Measurements from ENCODE around the gene SRSF6. TPM values are rescaled to one million over a fixed set of nuclear protein-coding genes. Genes with fewer than 3 reads are reported as not detected.
"Not testable (repeated sequence)": the region's sequence is repeated elsewhere in the genome, so short reads cannot be mapped to it uniquely, and the experiment has no call there.

Gene SRSF6
- total and polyA plus RNA-seq, 2 experiments from 2014 or later: 60.1 to 61.5 TPM

DNA sequence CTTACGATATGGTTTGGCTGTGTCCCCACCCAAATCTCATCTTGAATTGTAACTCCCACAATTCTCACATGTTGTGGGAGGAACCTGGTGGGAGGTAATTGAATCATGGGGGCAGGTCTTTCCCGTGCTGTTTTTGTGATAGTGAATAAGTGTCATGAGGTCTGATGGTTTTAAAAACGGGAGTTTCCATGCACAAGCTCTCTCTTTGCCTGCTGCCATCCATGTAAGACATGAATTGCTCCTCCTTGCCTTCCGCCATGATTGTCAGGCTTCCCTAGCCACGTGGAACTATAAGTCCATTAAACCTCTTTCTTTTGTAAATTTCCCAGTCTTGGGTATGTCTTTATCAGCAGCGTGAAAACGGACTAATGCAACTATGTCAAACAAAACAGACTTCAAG lies 36.8 kb upstream of the SRSF6 start:
- H2AFZ ChIP-seq; H3K79me2 ChIP-seq (replicated peaks; ENCODE audit: insufficient read depth); DNase-seq (ENCODE audit: low spot score); H4K20me1 ChIP-seq (replicated peaks; ENCODE audit: insufficient read depth); H3F3A ChIP-seq (replicated peaks; ENCODE audit: low read depth); H3K4me3 Mint-ChIP-seq; ATAC-seq; H3K27me3 ChIP-seq (ENCODE audit: insufficient read depth); H3K4me2 ChIP-seq; H3K27ac ChIP-seq (ENCODE audit: low read depth); H3K4me1 Mint-ChIP-seq; H3K4me3 ChIP-seq; H3K27ac Mint-ChIP-seq; H3K27me3 Mint-ChIP-seq (ENCODE audit: insufficient read depth, low read depth, poor library complexity); H3K4me1 ChIP-seq (ENCODE audit: insufficient read depth); H3K36me3 ChIP-seq (ENCODE audit: insufficient read depth); H3K9me2 ChIP-seq (ENCODE audit: insufficient read depth): not testable (repeated sequence)
- Mint-ChIP-seq H3K36me3 (ENCODE audit: low read depth) (peaks cover 27% of the 10 kb centered on the region), H3K9me3 (peaks cover 91% of the 10 kb centered on the region)

DNA sequence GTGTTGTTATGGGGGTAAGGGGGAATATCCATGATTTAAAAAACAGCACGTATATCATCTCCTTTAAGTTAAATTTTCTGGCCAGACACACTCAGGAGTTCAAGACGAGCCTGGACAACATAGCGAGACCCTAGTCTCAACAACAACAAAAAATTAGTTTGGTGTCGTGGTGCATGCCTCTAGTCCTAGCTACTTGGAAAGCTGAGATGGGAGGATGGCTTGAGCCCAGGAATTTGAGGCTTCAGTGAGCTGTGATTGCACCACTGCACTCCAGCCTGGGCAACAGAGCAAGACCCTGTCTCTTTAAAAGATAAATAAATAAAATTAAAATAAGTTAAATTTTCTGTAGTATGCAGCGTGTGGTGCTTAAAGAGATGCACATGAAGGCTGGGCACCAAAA lies 31.5 kb upstream of the SRSF6 start:
- H4K20me1 ChIP-seq (replicated peaks; ENCODE audit: insufficient read depth): no peaks in the 10 kb centered on the region
- H3K27me3 ChIP-seq (ENCODE audit: insufficient read depth): no peaks in the 10 kb centered on the region
- DNase-seq (ENCODE audit: low spot score): no peak
- H3K9me3 Mint-ChIP-seq: peaks cover 91% of the 10 kb centered on the region
- no peak overlapping the region for H2AFZ ChIP-seq
- H3K4me3 ChIP-seq: no peak overlapping the region
- no peaks in the 10 kb centered on the region; the same call in 1 of the 2 replicates for H3K36me3 ChIP-seq (ENCODE audit: insufficient read depth)
- H3K27me3 Mint-ChIP-seq (ENCODE audit: insufficient read depth, low read depth, poor library complexity): peaks cover 11% of the 10 kb centered on the region
- H3K36me3 Mint-ChIP-seq (ENCODE audit: low read depth): peaks cover 25% of the 10 kb centered on the region
- H3K4me3 Mint-ChIP-seq: no peak overlapping the region
- H3K4me1 ChIP-seq (ENCODE audit: insufficient read depth): no peaks in the 10 kb centered on the region
- TF ChIP-seq ZNF114 (CRISPR knock-in tag; IDR thresholded peaks at IDR 0.05) (no peak), ZNF331 (CRISPR knock-in tag; IDR thresholded peaks at IDR 0.05; ENCODE audit: low read depth) (no peak), EZH2 (IDR thresholded peaks at IDR 0.05; ENCODE audit: low read depth, unreplicated experiment) (no peak)
- TF ChIP-seq, protein P1, sequence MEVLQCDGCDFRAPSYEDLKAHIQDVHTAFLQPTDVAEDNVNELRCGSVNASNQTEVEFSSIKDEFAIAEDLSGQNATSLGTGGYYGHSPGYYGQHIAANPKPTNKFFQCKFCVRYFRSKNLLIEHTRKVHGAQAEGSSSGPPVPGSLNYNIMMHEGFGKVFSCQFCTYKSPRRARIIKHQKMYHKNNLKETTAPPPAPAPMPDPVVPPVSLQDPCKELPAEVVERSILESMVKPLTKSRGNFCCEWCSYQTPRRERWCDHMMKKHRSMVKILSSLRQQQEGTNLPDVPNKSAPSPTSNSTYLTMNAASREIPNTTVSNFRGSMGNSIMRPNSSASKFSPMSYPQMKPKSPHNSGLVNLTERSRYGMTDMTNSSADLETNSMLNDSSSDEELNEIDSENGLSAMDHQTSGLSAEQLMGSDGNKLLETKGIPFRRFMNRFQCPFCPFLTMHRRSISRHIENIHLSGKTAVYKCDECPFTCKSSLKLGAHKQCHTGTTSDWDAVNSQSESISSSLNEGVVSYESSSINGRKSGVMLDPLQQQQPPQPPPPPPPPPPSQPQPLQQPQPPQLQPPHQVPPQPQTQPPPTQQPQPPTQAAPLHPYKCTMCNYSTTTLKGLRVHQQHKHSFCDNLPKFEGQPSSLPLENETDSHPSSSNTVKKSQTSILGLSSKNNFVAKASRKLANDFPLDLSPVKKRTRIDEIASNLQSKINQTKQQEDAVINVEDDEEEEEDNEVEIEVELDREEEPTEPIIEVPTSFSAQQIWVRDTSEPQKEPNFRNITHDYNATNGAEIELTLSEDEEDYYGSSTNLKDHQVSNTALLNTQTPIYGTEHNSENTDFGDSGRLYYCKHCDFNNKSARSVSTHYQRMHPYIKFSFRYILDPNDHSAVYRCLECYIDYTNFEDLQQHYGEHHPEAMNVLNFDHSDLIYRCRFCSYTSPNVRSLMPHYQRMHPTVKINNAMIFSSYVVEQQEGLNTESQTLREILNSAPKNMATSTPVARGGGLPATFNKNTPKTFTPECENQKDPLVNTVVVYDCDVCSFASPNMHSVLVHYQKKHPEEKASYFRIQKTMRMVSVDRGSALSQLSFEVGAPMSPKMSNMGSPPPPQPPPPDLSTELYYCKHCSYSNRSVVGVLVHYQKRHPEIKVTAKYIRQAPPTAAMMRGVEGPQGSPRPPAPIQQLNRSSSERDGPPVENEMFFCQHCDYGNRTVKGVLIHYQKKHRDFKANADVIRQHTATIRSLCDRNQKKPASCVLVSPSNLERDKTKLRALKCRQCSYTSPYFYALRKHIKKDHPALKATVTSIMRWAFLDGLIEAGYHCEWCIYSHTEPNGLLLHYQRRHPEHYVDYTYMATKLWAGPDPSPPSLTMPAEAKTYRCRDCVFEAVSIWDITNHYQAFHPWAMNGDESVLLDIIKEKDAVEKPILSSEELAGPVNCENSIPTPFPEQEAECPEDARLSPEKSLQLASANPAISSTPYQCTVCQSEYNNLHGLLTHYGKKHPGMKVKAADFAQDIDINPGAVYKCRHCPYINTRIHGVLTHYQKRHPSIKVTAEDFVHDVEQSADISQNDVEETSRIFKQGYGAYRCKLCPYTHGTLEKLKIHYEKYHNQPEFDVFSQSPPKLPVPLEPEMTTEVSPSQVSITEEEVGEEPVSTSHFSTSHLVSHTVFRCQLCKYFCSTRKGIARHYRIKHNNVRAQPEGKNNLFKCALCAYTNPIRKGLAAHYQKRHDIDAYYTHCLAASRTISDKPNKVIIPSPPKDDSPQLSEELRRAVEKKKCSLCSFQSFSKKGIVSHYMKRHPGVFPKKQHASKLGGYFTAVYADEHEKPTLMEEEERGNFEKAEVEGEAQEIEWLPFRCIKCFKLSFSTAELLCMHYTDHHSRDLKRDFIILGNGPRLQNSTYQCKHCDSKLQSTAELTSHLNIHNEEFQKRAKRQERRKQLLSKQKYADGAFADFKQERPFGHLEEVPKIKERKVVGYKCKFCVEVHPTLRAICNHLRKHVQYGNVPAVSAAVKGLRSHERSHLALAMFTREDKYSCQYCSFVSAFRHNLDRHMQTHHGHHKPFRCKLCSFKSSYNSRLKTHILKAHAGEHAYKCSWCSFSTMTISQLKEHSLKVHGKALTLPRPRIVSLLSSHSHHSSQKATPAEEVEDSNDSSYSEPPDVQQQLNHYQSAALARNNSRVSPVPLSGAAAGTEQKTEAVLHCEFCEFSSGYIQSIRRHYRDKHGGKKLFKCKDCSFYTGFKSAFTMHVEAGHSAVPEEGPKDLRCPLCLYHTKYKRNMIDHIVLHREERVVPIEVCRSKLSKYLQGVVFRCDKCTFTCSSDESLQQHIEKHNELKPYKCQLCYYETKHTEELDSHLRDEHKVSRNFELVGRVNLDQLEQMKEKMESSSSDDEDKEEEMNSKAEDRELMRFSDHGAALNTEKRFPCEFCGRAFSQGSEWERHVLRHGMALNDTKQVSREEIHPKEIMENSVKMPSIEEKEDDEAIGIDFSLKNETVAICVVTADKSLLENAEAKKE (CRISPR knock-in tag; IDR thresholded peaks at IDR 0.05): no peak
- no peak overlapping the region for H3K27ac ChIP-seq (ENCODE audit: low read depth)
- peaks cover 6% of the 10 kb centered on the region for H3K4me1 Mint-ChIP-seq
- H3K9me2 ChIP-seq (ENCODE audit: insufficient read depth): no peaks in the 10 kb centered on the region
- H3F3A ChIP-seq (replicated peaks; ENCODE audit: low read depth): no peaks in the 10 kb centered on the region
- H3K4me2 ChIP-seq: no peak overlapping the region
- H3K27ac Mint-ChIP-seq: no peak overlapping the region
- H3K79me2 ChIP-seq (replicated peaks; ENCODE audit: insufficient read depth): no peaks in the 10 kb centered on the region
- ATAC-seq: no peak

Data from GM23338 (cell line).